ENCODE results near the gene PPP1R7. TPM values are rescaled to one million over a fixed set of nuclear protein-coding genes. Genes with fewer than 3 reads are reported as not detected.
"Not testable (repeated sequence)": the region's sequence is repeated elsewhere in the genome, so short reads cannot be mapped to it uniquely, and the experiment has no call there.

Gene PPP1R7
- total and polyA plus RNA-seq, 8 donors: 61.6 to 80.0 (median 71.3) TPM

DNA sequence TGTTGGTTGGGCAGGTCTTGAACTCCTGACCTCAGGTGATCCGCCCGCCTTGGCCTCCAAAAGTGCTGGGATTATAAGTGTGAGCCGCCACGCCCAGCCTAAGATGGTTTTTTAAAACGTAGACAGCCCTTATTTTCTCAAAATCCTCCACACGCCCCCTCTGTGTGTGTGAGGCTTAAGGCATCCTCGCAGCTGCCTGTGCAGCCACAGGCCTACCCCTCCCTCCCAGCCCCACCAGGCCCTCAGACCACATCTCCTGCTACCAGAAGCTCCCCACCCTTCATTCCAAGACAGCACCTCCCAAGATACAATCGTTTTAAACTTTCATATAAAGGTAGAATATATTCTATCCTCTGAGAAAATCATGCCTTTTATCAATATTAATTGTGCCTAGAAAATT is 43.0 kb downstream of the PPP1R7 start:
- Histone ChIP-seq H3K9me3 (no peaks in the 10 kb centered on the region), H3K4me1 (no peaks in the 10 kb centered on the region), H3K4me3 (no peak overlapping the region), H3K27me3 (no peaks in the 10 kb centered on the region), H3K36me3 (no peaks in the 10 kb centered on the region), H3K27ac (no peak overlapping the region)
- TF ChIP-seq, protein P1, sequence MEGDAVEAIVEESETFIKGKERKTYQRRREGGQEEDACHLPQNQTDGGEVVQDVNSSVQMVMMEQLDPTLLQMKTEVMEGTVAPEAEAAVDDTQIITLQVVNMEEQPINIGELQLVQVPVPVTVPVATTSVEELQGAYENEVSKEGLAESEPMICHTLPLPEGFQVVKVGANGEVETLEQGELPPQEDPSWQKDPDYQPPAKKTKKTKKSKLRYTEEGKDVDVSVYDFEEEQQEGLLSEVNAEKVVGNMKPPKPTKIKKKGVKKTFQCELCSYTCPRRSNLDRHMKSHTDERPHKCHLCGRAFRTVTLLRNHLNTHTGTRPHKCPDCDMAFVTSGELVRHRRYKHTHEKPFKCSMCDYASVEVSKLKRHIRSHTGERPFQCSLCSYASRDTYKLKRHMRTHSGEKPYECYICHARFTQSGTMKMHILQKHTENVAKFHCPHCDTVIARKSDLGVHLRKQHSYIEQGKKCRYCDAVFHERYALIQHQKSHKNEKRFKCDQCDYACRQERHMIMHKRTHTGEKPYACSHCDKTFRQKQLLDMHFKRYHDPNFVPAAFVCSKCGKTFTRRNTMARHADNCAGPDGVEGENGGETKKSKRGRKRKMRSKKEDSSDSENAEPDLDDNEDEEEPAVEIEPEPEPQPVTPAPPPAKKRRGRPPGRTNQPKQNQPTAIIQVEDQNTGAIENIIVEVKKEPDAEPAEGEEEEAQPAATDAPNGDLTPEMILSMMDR (IDR thresholded peaks at IDR 0.05): no peak
- ATAC-seq (no peak), DNase-seq (no peak)
- intact Hi-C loops (cut with DNase I): no loop called here

DNA sequence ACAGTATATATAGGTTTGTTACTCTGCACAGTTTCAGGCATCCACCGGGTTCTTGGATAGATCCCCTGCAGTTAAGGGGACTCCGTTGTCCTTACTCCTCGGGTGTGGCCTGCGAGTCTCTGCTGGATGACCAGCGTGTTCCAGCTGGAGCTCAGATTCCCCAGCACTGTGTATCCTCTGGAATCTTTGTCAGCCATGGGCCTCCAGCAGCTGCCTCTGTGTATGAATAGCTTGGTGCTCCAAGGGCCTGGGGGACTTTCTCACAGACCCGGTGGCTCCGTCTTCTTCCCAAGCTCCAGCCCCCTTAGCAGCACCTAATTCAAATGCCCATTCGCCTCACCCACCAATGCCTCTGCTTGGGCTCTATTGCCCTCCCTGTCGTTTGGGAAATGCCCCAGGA is 44.5 kb downstream of the PPP1R7 start:
- Histone ChIP-seq H3K4me1 (no peaks in the 10 kb centered on the region), H3K27ac (no peak overlapping the region), H3K9me3 (no peaks in the 10 kb centered on the region), H3K4me3 (no peak overlapping the region), H3K36me3 (no peaks in the 10 kb centered on the region), H3K27me3 (no peaks in the 10 kb centered on the region)
- TF ChIP-seq, protein P1 (IDR thresholded peaks at IDR 0.05): no peak
- intact Hi-C loops (cut with DNase I): no loop called here
- ATAC-seq (no peak), DNase-seq (peak in 1 of 4 donors; percentile 39)

DNA sequence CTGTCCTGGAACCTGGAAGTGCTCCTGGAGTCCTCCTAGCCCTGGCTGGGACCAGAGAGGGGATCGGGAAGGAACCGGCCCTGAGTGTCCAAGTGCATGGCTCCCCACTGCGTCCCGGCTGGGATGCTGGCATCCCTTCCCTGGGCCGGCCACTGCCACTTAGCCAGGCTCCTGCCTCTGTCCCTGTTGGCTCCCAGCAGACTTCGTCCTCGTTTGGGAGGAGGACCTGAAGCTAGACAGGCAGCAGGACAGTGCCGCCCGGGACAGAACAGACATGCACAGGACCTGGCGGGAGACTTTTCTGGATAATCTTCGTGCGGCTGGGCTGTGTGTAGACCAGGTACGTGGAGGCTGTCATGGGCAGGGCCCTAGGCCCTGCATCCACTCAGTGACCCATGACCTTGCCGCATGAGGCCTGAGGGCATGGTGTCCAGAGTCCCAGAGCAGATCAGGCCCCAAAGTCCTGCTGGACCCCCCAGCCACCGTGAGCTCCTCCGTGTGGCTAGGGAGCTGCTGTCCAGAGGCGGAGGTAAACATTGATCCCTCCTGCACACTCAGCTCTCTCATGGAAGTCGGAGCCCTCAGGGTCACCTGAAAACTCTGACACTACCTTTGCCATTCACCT is 45.4 kb downstream of the PPP1R7 start:
- ATAC-seq: no peak
- Histone ChIP-seq H3K9me3 (no peaks in the 10 kb centered on the region), H3K27me3 (no peaks in the 10 kb centered on the region), H3K4me1 (peaks cover 0 to under 1% of the 10 kb centered on the region in 2 donors), H3K27ac (no peak overlapping the region), H3K4me3 (no peak overlapping the region), H3K36me3 (no peaks in the 10 kb centered on the region)
- peak in 1 of 4 donors; percentile 67 for DNase-seq
- TF ChIP-seq, protein P1 (IDR thresholded peaks at IDR 0.05): no peak
- intact Hi-C loops (cut with DNase I): no loop called here

- intact Hi-C loops (cut with DNase I); ATAC-seq; H3K36me3 ChIP-seq; H3K4me3 ChIP-seq; H3K4me1 ChIP-seq; H3K9me3 ChIP-seq; H3K27me3 ChIP-seq; H3K27ac ChIP-seq: not testable (repeated sequence)
- DNase-seq: peak in 1 of 4 donors; percentile 47
Observed at GRCh38 chr2:241197246-241197645, 47.0 kb downstream of the PPP1R7 start.

DNA sequence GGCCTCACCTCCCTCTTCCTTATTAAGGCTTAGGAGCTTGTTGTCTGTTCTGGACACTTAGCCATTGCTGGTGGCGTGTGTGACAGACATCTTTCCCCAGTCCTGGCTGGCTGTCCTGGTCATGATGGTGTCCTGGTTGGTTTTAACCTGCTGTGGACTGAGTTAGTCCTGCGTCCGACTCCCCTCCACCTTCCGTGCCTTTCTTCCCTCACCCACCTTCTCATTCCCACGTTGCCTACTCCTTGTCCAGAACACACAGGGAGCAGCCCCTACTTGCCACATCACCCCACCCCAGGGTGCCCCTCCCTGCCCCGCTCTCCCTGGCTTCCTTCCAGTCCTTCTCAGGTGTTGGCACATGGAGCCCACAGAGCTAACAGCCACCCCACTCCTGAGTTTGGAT is 47.7 kb downstream of the PPP1R7 start:
- ATAC-seq: no peak
- intact Hi-C loops (cut with DNase I): no loop called here

More for the DNA sequence above, 47.7 kb downstream of the PPP1R7 start:
- Histone ChIP-seq H3K27me3 (no peaks in the 10 kb centered on the region), H3K9me3 (no peaks in the 10 kb centered on the region), H3K36me3 (no peaks in the 10 kb centered on the region), H3K4me1 (peaks cover 0 to 5% of the 10 kb centered on the region in 2 donors), H3K27ac (no peak overlapping the region), H3K4me3 (no peak overlapping the region)
- TF ChIP-seq, protein P1 (IDR thresholded peaks at IDR 0.05): no peak
- peak in 1 of 4 donors; percentile 44 for DNase-seq

Measured in left lung (tissue), 10 donors.